ENCODE results near the gene MYRIP. TPM values are rescaled to one million over a fixed set of nuclear protein-coding genes. Genes with fewer than 3 reads are reported as not detected.

Gene MYRIP
- total RNA-seq, 4 donors from 2014 or later = 1.4 to 4.4 (median 2.8) TPM

DNA sequence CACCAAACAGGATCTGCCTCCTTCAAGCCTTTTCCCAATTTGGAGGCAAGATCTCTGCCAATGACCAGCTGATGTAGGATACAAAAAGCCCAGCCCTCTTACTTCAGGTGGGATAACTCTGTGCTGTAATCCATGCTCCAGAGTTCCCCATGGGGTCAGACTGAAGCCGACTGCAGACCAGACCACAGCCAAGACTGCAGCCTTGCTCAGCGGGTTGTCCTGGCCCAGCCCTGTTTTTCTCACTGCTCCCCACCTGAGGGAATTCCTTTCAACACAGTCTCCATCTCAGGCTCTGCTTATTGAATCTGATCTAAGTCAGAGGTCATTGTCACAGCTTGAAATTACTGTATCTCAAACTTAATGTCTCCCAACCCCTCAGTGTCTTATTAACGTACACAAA is 207.0 kb downstream of the MYRIP start:
- Histone ChIP-seq H3K27me3 (no peaks in the 10 kb centered on the region), H3K36me3 (no peaks in the 10 kb centered on the region), H3K4me1 (peaks cover 10% of the 10 kb centered on the region), H3K4me3 (no peak overlapping the region), H3K27ac (no peak overlapping the region), H3K9me3 (no peaks in the 10 kb centered on the region)
- TF ChIP-seq POLR2AphosphoS5 (IDR thresholded peaks at IDR 0.05) (no peak), POLR2A (IDR thresholded peaks at IDR 0.05) (no peak), EP300 (IDR thresholded peaks at IDR 0.05) (no peak)
- TF ChIP-seq, protein P1, sequence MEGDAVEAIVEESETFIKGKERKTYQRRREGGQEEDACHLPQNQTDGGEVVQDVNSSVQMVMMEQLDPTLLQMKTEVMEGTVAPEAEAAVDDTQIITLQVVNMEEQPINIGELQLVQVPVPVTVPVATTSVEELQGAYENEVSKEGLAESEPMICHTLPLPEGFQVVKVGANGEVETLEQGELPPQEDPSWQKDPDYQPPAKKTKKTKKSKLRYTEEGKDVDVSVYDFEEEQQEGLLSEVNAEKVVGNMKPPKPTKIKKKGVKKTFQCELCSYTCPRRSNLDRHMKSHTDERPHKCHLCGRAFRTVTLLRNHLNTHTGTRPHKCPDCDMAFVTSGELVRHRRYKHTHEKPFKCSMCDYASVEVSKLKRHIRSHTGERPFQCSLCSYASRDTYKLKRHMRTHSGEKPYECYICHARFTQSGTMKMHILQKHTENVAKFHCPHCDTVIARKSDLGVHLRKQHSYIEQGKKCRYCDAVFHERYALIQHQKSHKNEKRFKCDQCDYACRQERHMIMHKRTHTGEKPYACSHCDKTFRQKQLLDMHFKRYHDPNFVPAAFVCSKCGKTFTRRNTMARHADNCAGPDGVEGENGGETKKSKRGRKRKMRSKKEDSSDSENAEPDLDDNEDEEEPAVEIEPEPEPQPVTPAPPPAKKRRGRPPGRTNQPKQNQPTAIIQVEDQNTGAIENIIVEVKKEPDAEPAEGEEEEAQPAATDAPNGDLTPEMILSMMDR (IDR thresholded peaks at IDR 0.05) = no peak
- no peak for DNase-seq (ENCODE audit: low spot score in 2 of 2)
- 83% methylated on average over 3 of the region's 3 CpGs for WGBS

DNA sequence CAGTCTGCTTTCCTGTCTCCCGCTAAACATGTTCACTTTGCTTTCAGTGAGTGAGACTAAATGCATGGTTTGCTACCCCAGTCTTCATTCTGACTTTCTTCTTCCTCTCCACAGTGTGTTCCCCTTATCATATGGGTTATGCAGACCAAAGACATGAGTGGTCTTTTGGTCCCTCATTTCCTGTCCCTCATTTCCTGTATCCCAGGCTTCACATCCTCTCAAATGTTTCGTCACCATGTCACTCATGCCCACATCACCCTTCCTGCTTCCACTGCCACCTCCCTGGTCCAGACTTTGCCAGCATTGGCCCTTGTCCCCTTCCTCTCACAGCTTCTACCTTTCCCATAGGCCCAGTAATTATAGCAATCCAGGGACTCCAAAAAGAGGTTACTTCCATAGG is 209.0 kb downstream of the MYRIP start:
- no peak overlapping the region for H3K27ac ChIP-seq
- WGBS = 86% methylated on average over 2 of the region's 2 CpGs
- H3K27me3 ChIP-seq = no peaks in the 10 kb centered on the region
- peaks cover 10% of the 10 kb centered on the region for H3K4me1 ChIP-seq
- H3K9me3 ChIP-seq = no peaks in the 10 kb centered on the region
- TF ChIP-seq POLR2A (IDR thresholded peaks at IDR 0.05) = no peak
- H3K4me3 ChIP-seq = no peak overlapping the region
- DNase-seq (ENCODE audit: low spot score in 2 of 2) = no peak
- no peaks in the 10 kb centered on the region for H3K36me3 ChIP-seq

DNA sequence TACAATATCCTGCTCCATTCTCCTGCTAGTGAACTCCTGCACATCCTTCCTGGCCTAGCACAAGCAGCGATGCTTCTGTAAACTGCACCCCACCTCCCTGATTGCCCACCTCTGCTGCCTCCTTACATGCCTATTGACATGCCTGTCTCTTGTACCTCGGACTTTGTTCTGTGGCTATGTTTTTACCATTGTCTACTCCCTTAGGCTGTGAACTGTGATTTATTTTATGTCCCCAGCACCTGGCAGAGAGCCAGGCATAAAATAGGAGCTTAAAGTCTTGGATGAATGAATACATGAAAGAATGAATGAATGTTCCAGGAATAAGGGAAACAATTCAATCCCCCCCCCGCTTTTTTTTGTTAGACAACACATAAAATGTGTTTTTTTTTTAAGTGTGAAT is 210.0 kb downstream of the MYRIP start:
- TF ChIP-seq POLR2AphosphoS5 (IDR thresholded peaks at IDR 0.05) = no peak
- no peak for TF ChIP-seq POLR2A (IDR thresholded peaks at IDR 0.05)
- TF ChIP-seq, protein P1 (IDR thresholded peaks at IDR 0.05) = no peak
- TF ChIP-seq EP300 (IDR thresholded peaks at IDR 0.05) = no peak

DNA sequence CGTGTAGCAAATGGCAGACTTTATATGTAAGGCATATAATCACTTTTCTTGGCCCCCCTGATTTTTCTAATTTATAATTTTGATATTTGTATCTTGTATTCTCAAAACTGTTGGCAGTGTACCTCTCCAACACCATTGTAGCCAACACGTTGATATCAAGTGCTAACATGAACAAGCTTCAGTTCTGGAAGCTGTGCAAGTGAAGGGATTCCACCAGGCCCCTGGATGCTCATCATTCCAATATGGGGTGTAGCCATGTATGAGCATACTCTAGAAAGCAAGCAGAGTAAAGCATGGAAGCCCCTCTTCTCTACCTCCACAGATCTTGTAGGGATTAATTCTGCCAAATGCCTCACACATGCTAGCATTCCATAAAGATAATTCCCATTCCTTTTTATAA is 211.3 kb downstream of the MYRIP start:
- Histone ChIP-seq H3K4me3 (no peak overlapping the region), H3K27me3 (no peaks in the 10 kb centered on the region), H3K4me1 (peaks cover 10% of the 10 kb centered on the region), H3K9me3 (peaks cover 4% of the 10 kb centered on the region), H3K27ac (no peak overlapping the region), H3K36me3 (no peaks in the 10 kb centered on the region)
- TF ChIP-seq POLR2A (IDR thresholded peaks at IDR 0.05) = no peak
- no peak for TF ChIP-seq EP300 (IDR thresholded peaks at IDR 0.05)
- TF ChIP-seq, protein P1 (IDR thresholded peaks at IDR 0.05) = no peak
- no peak for TF ChIP-seq POLR2AphosphoS5 (IDR thresholded peaks at IDR 0.05)
- WGBS = 46% methylated on average over 2 of the region's 2 CpGs
- no peak for DNase-seq (ENCODE audit: low spot score in 2 of 2)

More for the DNA sequence above, 210.0 kb downstream of the MYRIP start:
- no peak for DNase-seq (ENCODE audit: low spot score in 2 of 2)
- WGBS = 83% methylated on average over 3 of the region's 3 CpGs
- Histone ChIP-seq H3K4me3 (no peak overlapping the region), H3K9me3 (no peaks in the 10 kb centered on the region), H3K36me3 (no peaks in the 10 kb centered on the region), H3K27ac (no peak overlapping the region), H3K27me3 (no peaks in the 10 kb centered on the region), H3K4me1 (peaks cover 10% of the 10 kb centered on the region)

DNA sequence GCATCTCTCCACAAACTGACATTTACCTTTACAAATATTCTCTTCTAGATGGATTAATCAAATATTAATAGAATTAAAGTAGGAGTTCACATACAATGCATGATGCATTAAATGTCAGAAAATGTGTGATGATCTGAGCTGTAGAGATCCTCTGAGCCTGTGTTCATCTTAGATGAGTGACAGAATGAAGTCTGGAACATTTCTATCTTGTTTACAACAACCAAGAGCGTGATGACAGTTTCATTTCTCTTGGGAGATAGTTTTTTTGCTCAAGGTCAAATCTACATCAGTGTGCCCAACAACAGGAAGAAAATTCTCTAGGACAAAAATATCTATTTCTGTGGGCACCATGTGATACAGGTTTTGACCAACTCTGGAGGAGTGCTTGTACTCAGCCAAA is 211.9 kb downstream of the MYRIP start:
- Histone ChIP-seq H3K9me3 (peaks cover 7% of the 10 kb centered on the region), H3K27ac (no peak overlapping the region), H3K27me3 (no peaks in the 10 kb centered on the region), H3K4me1 (peaks cover 10% of the 10 kb centered on the region), H3K36me3 (no peaks in the 10 kb centered on the region), H3K4me3 (no peak overlapping the region)
- no peak for DNase-seq (ENCODE audit: low spot score in 2 of 2)
- TF ChIP-seq, protein P1 (IDR thresholded peaks at IDR 0.05) = no peak
- TF ChIP-seq POLR2A (IDR thresholded peaks at IDR 0.05) (no peak), EP300 (IDR thresholded peaks at IDR 0.05) (no peak), POLR2AphosphoS5 (IDR thresholded peaks at IDR 0.05) (no peak)
- 62% methylated on average over 1 of the region's 1 CpG for WGBS

DNA sequence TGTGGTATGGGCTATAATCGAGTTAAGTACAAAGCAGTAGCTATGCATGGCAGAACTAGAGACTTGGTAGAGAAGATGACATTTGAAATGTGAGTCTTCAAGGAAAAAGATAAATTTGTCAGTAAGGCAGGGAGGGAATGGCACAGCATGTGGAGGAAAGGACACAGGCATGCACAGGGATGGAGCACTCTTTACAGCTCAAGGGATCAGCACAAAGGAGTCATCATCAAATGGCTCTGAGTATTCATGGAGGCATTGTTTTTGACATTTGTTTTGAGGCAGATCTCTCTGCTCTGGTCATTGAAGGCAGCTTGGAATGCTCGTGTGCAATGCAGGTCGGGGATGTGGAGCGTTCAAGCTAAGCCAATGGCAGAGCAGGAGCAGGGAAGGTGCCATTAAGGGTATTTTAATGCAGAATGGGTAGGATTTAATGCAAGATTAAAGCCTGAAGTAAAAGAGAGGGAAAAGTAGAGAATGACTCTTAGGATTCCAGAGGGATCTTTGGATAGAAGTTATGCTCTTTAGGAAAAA is 213.0 kb downstream of the MYRIP start:
- H3K36me3 ChIP-seq = no peaks in the 10 kb centered on the region
- H3K4me1 ChIP-seq = peaks cover 10% of the 10 kb centered on the region
- TF ChIP-seq EP300 (IDR thresholded peaks at IDR 0.05) (no peak), POLR2AphosphoS5 (IDR thresholded peaks at IDR 0.05) (no peak), POLR2A (IDR thresholded peaks at IDR 0.05) (no peak)
- TF ChIP-seq, protein P1 (IDR thresholded peaks at IDR 0.05) = no peak
- H3K27me3 ChIP-seq = no peaks in the 10 kb centered on the region
- no peak overlapping the region for H3K27ac ChIP-seq
- no peak overlapping the region for H3K4me3 ChIP-seq
- no peak for DNase-seq (ENCODE audit: low spot score in 2 of 2)
- 77% methylated on average over 4 of the region's 4 CpGs for WGBS
- H3K9me3 ChIP-seq = peaks cover 10% of the 10 kb centered on the region

All from suprapubic skin (tissue), 4 donors.